ENCODE data around the gene ASB3.
"Not testable (repeated sequence)": the region's sequence is repeated elsewhere in the genome, so short reads cannot be mapped to it uniquely, and the experiment has no call there.

The ASB3 gene

DNA sequence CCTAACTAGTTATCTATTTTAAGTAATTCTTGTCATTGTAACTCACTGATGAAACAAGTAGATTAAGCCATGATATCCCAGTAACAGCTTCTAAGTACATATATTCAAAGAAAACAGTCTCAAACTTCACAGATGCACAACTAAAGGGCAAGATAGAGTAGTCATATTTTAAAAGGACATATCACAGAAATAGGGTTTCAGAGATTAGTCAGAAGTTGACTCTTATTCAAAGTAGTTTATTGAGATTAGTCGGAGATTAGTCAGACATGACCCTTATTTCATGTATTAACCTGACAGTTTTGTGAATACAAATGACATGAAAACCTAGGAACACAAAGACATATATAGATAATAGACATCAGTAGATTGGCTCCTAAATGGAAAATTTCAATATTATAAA lies 35.0 kb downstream of the ASB3 start:
- DNase-seq (ENCODE audit: low read depth, low spot score), result no peak
- H3K4me3 ChIP-seq (ENCODE audit: low read length), result no peak overlapping the region

DNA sequence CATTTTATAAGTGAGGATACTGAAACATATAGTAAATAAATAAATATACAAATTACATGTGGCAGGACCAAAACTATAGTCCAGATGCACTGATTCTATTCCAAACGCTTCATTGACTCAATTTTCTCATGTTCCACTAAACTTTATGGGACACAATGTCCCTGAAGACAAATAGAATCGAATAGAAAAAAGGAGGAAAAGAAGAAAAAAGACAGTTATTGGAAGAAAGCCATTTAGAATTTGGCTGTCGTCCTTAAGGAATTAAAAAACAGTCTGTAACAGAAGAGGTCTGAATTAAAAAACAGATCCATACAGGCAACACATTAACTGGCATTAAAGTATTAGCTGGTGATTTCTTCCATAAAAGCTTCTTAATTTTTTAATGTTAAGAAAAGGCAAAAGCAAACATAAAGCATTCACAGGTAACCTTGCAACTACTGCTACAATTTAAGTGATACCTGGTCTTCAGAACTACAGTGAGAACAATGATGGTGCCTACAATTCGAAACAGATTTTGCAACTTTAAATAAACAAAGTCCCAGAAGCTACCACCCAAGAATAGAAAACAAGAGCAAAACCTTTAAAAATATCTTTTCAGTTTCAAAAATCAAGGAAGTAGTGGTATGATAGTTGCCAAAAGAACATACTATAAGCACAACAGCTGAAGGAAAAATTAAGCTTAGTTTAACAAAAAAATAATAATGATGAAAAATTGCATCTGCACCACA lies 36.5 kb downstream of the ASB3 start:
- no peak for DNase-seq (ENCODE audit: low read depth, low spot score)
- no peak overlapping the region for H3K4me3 ChIP-seq (ENCODE audit: low read length)

DNA sequence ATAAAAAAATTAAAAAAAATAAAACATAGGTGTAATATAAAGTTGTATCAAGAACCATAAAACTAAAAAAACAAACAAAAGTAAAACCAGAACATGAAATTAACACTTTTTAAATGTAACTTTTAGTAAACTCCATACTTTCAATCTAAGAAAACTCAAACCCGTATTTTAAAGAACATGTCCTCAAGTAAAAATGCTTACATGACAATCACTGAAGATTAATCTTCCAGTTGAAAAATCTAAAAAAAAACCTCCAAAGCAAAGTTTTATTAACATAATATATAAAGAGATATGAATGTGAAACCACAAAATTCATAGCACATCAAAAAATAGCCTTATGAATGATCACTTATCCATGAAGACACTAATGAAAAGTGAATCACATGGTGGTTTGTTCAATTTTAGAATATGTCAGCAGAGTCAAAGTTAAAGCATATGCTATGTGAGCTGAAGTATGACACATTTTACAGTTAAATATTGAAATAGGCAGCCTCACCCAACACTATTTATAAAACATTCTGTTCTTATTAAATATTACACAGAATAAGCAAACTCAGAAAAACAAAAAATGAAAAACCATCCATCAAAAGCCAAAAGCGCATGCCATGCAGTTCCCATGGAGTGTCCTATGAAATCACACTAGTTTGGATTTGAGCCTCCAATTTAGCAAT lies 42.2 kb downstream of the ASB3 start:
- no peak for DNase-seq (ENCODE audit: low read depth, low spot score)
- no peak overlapping the region for H3K4me3 ChIP-seq (ENCODE audit: low read length)

- DNase-seq (ENCODE audit: low read depth, low spot score), result no peak
- H3K4me3 ChIP-seq (ENCODE audit: low read length), result no peak overlapping the region
Measured at GRCh38 chr2:53740170-53740569, 46.6 kb downstream of the ASB3 start.

GRCh38 chr2:53739032-53739431 lies 47.7 kb downstream of the ASB3 start:
- DNase-seq (ENCODE audit: low read depth, low spot score), result no peak
- H3K4me3 ChIP-seq (ENCODE audit: low read length), result no peak overlapping the region

GRCh38 chr2:53737091-53737490 lies 49.7 kb downstream of the ASB3 start:
- H3K4me3 ChIP-seq (ENCODE audit: low read length), result no peak overlapping the region
- DNase-seq (ENCODE audit: low read depth, low spot score), result no peak

GRCh38 chr2:53729143-53729762 lies 57.5 kb downstream of the ASB3 start:
- DNase-seq (ENCODE audit: low read depth, low spot score), result no peak
- H3K4me3 ChIP-seq (ENCODE audit: low read length), result no peak overlapping the region

GRCh38 chr2:53727921-53728320 lies 58.8 kb downstream of the ASB3 start:
- no peak overlapping the region for H3K4me3 ChIP-seq (ENCODE audit: low read length)
- no peak for DNase-seq (ENCODE audit: low read depth, low spot score)

DNA sequence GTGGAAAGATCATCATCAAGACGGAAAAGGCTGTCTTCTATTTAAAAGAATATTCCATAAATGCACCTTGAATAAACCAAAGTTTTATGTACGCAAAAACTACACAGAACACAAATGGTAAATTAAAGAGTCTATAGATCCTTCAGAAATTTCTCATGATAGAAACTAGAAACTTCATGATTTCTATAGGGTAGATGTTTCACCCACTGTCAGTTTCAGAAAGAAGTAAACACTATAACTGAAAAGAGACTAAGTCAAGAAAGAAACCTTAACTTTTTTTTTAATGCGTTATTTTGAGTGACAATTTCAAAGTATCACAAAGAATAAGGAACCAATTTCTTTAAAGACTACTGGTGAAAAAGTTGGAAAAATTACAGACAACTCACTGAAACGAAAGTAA lies 61.1 kb downstream of the ASB3 start:
- no peak for DNase-seq (ENCODE audit: low read depth, low spot score)

DNA sequence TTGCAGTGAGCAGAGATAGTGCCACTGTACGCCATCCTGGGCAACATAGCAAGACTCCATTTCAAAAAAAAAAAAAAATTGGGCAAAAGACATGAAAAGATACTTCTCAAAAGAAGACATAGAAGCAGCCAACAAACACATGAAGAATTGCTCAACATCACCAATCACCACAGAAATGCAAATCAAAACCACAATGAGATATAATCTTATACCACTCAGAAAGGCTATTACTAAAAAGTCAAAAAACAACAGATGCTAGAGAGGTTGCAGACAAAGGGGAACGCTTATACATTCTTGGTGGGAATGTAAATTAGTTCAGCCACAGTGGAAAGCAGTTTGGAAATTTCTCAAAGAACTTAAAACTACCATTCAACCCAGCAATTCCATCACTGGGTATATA lies 62.2 kb downstream of the ASB3 start:
- no peak overlapping the region for H3K4me3 ChIP-seq (ENCODE audit: low read length)
- DNase-seq (ENCODE audit: low read depth, low spot score), result peak; percentile 46

More for the DNA sequence above, 61.1 kb downstream of the ASB3 start:
- H3K4me3 ChIP-seq (ENCODE audit: low read length), result no peak overlapping the region

GRCh38 chr2:53720944-53721343 lies 65.8 kb downstream of the ASB3 start:
- not testable (repeated sequence) for H3K4me3 ChIP-seq (ENCODE audit: low read length); DNase-seq (ENCODE audit: low read depth, low spot score)

DNA sequence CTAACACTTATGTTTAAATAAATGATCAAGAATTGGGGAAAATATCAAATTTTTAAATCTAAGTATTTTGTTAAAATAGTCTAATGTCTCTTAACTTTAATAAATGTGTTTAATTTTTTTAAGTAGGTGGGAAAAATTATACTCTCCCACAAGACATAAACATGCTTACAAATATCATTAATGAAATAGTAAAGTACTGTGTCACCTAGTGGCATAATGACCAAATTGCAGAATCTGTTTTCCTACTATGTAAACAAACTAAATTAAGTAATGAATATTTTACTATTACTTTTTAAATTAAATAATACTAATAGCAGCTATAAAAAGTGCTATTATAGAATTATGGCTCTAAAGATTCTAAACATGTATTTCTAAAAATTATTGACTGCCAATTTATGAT lies 71.2 kb downstream of the ASB3 start:
- no peak overlapping the region for H3K4me3 ChIP-seq (ENCODE audit: low read length)
- DNase-seq (ENCODE audit: low read depth, low spot score), result no peak

DNA sequence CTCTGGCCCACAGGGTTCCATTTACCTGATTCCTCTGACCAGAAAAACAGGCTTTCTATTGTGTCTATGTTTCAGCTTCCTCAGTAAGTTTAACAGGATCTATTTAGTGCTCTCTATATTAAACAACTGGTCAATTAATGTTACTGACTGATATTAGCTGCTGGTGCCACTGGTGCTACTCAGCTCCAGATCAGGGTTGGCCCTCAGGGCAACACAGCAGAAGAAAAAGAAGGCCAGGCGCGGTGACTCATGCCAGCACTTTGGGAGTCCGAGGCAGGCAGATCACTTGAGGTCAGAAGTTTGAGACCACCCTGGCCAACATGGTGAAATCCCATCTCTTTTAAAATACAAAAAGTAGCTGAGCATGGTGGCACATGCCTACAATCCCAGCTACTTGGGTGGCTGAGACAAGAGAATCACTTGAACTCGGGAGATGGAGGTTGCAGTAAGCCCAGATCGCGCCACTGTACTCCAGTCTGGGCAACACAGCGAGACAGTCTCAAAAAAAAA lies 75.4 kb downstream of the ASB3 start:
- DNase-seq (ENCODE audit: low read depth, low spot score), result no peak
- H3K4me3 ChIP-seq (ENCODE audit: low read length), result no peak overlapping the region

- no peak for DNase-seq (ENCODE audit: low read depth, low spot score)
- no peak overlapping the region for H3K4me3 ChIP-seq (ENCODE audit: low read length)
Measured at GRCh38 chr2:53708988-53709387, 77.8 kb downstream of the ASB3 start.

- no peak overlapping the region for H3K4me3 ChIP-seq (ENCODE audit: low read length)
- DNase-seq (ENCODE audit: low read depth, low spot score), result no peak
Measured at GRCh38 chr2:53701221-53701620, 85.5 kb downstream of the ASB3 start.

DNA sequence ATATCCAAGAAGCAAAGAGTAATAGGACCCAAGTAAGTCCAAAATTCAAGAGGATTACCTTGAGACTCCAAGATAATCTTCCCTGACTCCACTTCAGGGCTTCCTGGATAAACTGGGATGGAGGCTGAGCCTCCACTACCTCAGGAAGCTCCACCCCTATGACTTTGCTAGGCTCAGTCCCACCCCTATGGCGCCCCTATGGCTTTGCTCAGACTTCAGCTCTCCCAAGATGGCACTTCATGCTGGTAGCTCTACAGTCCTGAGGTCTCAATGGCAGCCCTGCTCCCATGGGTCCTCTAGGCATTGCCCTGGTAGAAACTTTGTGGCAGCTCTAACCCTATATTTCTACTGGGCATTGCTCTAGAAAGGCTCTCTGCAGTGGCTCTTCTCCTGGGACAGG lies 89.1 kb downstream of the ASB3 start:
- no peak for DNase-seq (ENCODE audit: low read depth, low spot score)
- no peak overlapping the region for H3K4me3 ChIP-seq (ENCODE audit: low read length)

- no peak overlapping the region for H3K4me3 ChIP-seq (ENCODE audit: low read length)
- no peak for DNase-seq (ENCODE audit: low read depth, low spot score)
Measured at GRCh38 chr2:53697092-53697491, 89.7 kb downstream of the ASB3 start.

GRCh38 chr2:53695575-53695974 lies 91.2 kb downstream of the ASB3 start:
- DNase-seq (ENCODE audit: low read depth, low spot score), result no peak
- H3K4me3 ChIP-seq (ENCODE audit: low read length), result no peak overlapping the region

- H3K4me3 ChIP-seq (ENCODE audit: low read length), result no peak overlapping the region
- no peak for DNase-seq (ENCODE audit: low read depth, low spot score)
Measured at GRCh38 chr2:53694096-53694771, 92.5 kb downstream of the ASB3 start.

- no peak for DNase-seq (ENCODE audit: low read depth, low spot score)
- no peak overlapping the region for H3K4me3 ChIP-seq (ENCODE audit: low read length)
Measured at GRCh38 chr2:53690876-53691275, 95.9 kb downstream of the ASB3 start.

Data from Jurkat, Clone E6-1 (cell line).